NCI-H2196 (cell line): ENCODE results near the gene ROBO4.

ENCODE experiments used
- DNase-seq: peaks from one replicate; lab custom pipeline; 2025; ENCODE audit not compliant: unreplicated experiment; lab: John Stamatoyannopoulos, UW

ROBO4 gene

DNA sequence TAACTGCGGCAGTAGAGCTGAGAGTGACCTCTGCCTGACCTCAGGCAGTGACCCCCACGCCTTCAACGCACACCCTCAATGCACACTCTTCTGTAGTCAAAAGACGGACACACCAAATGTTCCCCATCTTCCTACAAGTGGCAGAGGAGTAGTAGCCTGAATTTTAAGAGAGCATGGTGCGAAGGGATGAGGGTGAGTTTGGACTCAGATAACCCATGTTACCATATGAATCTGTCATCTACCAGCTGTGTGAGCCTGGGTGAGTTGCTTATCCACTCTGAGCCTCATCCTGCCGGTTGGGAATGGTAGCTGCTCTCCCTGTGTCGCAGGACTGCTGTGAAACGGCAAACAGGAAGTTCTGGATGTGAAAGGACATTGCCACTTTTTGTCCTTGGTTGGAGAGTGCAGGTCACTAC, 53.0 kb downstream of the ROBO4 start:
- DNase-seq, result no peak

DNA sequence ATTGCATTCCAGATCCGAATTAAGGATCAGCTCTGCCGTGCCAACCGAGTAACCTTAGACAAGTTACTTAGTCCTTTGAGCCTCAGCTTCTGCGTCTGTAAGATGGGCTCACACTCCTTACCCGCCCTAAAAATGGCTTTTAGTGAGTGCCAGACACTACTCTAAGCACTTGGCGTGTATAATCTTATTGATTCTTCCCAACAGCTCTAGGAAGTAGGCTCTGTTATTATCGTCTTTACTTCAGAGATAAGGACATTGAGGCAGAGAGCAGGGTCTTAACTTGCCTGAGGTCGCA, 54.1 kb downstream of the ROBO4 start:
- no peak for DNase-seq

DNA sequence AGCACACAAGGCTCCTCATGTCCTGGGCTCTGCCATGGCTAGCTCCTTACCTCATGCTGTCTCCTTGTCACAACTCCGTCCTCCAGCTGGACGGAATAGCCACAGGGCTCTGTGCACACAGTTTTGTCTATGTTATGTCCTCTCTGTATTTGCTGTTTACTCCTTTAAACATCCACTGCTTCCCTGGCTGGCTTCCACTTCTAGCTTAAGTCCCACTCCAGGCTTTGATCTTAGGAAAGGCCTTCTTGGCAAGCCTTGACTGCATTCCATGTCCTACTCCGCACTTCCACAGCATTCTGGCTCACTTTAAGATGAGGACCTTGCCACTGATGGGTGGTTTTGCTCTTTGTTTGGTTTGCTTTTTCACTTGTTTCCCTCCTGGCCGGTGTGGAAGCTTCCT, 55.4 kb downstream of the ROBO4 start:
- peak; percentile 47 for DNase-seq

DNA sequence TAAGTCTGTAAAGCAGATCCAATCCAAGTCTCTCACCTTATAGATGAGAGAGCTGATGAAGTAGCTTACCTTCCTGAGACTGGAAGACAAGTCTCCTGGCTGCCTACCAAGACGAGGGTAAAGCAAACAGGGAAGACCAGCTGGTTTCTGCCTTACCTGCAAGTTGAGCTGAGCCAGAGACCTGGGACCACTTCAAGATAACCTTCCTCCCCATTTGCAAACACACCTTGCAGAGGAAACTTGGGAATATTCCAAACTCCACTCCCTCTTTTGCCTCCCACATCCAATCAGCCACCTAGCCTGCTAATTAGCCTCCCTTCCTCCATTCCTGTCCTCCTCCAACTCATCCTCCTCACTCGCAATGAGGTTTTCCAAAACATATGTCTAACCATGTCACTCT, 55.8 kb downstream of the ROBO4 start:
- DNase-seq, result peak; percentile 60

DNA sequence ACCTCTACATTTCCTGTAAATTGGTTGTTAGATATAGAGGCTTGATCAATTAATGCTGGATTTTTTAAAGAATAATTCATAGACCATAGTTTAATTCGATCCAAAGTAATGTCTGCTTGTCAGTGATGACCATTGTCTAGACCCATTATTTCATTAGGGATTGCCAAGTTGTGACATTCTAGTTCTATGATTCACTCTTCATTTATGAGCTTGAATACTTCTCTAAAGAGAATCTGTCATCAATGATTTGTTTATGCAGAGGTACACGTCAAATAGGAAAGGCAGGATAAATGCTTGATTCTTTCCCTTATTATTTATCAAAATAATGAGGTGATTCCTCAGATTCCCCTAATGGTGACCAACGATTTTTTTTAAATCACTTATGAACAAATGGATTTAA, 56.5 kb downstream of the ROBO4 start:
- no peak for DNase-seq

DNA sequence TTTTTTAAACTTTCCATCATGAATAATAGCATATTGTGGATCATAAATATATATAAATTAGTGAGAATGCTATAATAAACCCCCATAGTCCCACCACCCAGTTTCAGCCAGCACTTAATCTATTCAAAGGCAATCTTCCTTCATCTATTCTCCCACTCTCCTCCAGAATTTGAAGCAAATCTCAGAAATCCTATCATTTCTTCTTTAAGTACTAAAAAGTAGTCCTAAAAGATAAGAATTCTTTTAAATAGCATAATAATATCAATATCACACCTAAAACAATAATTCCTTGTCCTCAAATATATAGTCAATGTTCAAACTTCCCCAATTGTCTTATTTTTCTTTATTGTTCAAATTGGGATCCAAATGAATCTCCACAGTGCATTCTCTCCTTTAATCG, 57.0 kb downstream of the ROBO4 start:
- DNase-seq, result no peak

DNA sequence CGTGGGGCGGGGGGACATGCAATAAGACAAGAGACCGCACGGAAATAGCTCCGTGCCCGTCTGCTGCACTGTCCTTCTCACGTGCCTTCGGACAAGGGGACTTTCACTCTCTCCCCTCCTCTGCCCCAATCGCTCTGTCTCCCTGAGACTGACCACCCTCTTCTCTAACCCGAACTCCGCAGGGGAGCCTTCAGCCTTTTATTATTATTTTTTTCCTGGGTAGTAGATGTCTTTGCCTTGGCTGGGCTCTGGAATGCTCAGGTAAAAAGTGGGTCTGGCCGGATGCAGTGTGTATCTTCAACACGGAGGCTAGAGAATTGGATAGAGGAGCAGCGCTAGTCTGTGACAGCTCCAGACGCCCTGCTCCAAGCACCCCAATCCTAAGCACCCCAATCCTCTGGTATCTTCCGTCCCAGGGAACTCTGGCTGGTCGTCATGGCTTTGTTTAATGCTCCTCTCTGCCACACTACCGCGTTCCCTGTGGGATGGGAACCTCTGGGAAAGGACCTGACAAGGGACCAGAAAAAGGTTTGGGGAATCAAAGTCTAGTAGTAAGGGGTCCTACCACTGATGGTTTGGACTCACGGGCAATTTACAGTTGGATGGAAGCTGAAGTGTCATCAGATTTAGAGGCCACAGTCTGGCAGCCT, 57.6 kb downstream of the ROBO4 start:
- no peak for DNase-seq

DNA sequence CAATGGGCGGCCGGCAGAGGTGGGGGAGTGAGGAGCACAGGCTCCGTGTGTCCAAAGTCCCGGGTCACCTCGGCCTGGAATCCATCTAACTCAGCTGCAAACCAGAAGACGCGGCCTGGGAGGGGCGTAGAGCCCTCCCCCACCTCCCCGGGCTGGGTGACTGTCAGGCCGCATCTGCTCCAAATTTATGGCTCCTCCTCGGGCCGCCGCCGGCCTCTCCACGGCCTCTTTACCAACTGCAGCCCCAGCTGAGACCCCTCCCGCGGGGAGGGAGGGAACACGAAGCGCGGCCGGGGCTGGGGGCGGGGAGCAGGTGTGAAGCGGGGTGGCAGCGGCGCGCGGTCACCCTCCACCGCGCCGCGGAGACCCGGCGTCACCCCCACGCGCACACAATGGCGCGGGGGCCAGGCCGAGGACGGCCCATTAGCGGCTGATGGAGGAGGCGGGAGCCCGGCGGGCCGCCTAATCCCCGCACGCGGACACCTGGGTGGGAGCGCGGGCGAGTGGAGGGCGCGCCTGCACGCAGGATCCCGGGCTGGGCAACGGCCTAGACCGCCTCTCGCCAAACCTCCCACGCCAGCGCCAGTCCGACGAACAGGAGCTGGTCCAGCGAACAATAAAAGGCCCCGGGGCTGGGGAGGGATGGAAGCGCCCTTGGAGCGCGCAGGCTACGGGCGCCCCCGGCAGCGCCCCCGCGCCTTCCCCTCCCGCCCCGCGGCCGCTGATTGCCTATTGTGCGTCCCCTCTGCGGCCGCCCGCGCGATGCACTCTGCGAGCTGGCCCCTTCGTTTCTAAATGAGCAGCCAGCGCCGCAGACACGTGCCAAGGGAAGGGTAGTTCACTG, 58.3 kb downstream of the ROBO4 start:
- no peak for DNase-seq

DNA sequence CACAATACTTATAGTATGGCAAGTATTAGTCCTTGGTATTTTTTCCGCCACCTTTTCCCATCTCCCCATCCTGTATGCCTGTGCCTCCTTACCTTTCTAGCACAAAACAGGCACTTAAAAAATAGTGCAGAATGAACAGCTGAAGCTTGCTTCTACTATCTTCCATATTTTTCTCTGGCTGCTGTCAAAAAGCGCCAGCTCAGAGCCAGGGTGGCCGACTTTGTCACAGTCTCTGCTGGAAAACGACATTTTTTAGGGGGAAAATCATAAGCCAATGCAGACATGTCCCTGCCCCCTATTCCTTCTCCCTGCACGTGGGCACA, 58.9 kb downstream of the ROBO4 start:
- DNase-seq, result no peak

DNA sequence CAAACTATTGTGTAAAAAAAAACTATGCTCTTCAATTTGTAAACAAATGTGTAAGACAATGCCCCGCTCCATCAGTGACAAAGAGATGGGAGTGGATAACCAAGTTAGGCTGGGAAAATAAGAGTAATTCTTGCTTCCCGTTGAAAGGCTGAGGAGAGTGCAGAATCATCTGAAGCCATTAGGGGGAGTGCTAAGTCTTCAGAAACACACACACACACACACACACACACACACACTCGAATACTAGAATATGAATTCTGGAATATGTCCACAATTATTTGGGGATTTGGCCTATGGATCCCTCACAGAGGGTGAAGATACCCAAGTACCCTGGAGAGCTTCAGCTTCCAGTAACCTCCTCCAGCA, 60.2 kb downstream of the ROBO4 start:
- DNase-seq, result peak; percentile 71

DNA sequence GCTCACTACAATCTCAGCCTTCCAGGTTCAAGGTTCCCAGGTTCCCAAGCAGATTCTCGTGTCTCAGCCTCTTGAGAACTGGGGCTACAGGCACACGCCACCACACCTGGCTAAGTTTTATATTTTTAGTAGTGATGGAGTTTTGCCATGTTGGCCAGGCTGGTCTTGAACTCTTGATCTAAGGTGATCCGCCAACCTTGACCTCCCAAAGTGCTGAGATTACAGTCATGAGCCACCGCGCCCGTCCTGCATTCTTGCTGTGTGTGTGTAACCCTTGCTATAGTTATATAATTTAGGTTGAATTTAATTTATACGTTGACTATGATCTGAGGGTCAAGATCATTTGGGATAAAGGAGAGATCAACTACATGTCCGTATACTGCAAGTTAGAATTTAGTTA, 61.7 kb downstream of the ROBO4 start:
- DNase-seq, result no peak

DNA sequence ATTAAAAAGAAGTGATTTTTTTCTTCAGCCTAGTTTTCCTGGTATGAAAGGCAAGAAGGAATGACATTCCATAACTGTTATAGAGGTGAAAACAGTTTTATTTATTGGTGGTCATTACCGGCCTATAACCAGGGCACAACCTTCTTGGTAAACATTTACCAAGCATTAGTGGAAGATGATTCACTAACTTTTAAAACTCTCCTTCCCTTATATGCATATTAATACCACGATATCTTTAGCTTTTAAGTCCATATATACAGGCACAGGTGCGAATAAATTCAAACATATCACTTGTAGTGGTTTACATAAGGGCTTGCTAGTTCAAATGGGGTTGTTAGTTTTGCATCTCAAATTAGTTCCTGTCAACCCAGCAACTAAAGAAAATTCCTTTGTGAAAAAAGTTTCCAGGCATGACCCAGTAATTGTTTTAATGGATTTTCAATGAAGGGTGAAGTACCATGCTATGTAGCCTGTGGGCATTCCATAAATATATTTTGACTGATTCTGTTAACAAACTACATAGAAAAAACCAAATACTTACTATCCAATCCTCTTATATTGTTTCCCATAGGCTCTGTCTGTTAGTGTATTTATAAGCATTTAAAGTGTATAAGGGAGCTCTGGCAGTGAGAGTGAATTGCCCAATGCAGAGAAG, 63.0 kb downstream of the ROBO4 start:
- no peak for DNase-seq
